ENCODE measurements around the gene PACS2. TPM values are rescaled to one million over a fixed set of nuclear protein-coding genes. Genes with fewer than 3 reads are reported as not detected.

Gene PACS2
- total and polyA plus RNA-seq, 2 of the 4 experiments (the other 2 are of a cell fraction), result 15.6 to 32.2 TPM

GRCh38 chr14:105304565-105304964 is 10.0 kb upstream of the PACS2 start:
- intact Hi-C loops (cut with micrococcal nuclease), result no loop called here
- TF ChIP-seq FOS (IDR thresholded peaks at IDR 0.05; ENCODE audit: low read depth, low read length) (no peak), NFE2L2 (IDR thresholded peaks at IDR 0.05; ENCODE audit: low read depth, low read length) (no peak), USF2 (IDR thresholded peaks at IDR 0.05; ENCODE audit: low read depth, low read length) (no peak), RFX5 (IDR thresholded peaks at IDR 0.05; ENCODE audit: low read depth, low read length) (no peak), RAD21 (IDR thresholded peaks at IDR 0.05; ENCODE audit: low read length) (no peak), BHLHE40 (IDR thresholded peaks at IDR 0.05; ENCODE audit: low read depth, low read length) (no peak), MXI1 (IDR thresholded peaks at IDR 0.05; ENCODE audit: borderline replicate concordance, low read depth, low read length) (no peak), RCOR1 (IDR thresholded peaks at IDR 0.05; ENCODE audit: insufficient replicate concordance, low read length) (no peak), POLR2A (IDR thresholded peaks at IDR 0.05; ENCODE audit: low read depth, low read length) (no peak), CHD1 (IDR thresholded peaks at IDR 0.05; ENCODE audit: low read depth, low read length) (no peak), MAFK (IDR thresholded peaks at IDR 0.05; ENCODE audit: low read depth, low read length) (no peak), CEBPB (IDR thresholded peaks at IDR 0.05; ENCODE audit: low read depth, low read length) (no peak), SMC3 (IDR thresholded peaks at IDR 0.05; ENCODE audit: low read depth, low read length) (no peak), CTCF (conservative IDR thresholded peaks at IDR 0.05; ENCODE audit: low read depth, low read length) (no peak), MAZ (IDR thresholded peaks at IDR 0.05; ENCODE audit: borderline replicate concordance, low read depth, low read length) (no peak)
- TF ChIP-seq, protein P1, sequence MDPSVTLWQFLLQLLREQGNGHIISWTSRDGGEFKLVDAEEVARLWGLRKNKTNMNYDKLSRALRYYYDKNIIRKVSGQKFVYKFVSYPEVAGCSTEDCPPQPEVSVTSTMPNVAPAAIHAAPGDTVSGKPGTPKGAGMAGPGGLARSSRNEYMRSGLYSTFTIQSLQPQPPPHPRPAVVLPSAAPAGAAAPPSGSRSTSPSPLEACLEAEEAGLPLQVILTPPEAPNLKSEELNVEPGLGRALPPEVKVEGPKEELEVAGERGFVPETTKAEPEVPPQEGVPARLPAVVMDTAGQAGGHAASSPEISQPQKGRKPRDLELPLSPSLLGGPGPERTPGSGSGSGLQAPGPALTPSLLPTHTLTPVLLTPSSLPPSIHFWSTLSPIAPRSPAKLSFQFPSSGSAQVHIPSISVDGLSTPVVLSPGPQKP (IDR thresholded peaks at IDR 0.05; ENCODE audit: borderline replicate concordance, low read depth, low read length), result no peak
- Histone ChIP-seq H2BK5ac (ENCODE audit: low read depth, low read length, poor library complexity, severe bottlenecking) (no peak overlapping the region), H4K91ac (ENCODE audit: insufficient read depth, low read depth, low read length) (no peak overlapping the region), H3K23ac (ENCODE audit: low read depth, low read length) (no peak overlapping the region), H3K27ac (ENCODE audit: insufficient read depth, low read length) (no peak overlapping the region), H4K5ac (ENCODE audit: low read depth, low read length) (no peak overlapping the region), H3K4me3 (ENCODE audit: insufficient read depth, low read depth, low read length) (no peak overlapping the region), H3K14ac (replicated peaks; ENCODE audit: low read depth, low read length) (no peak overlapping the region), H3K9ac (ENCODE audit: low read depth, low read length) (no peak overlapping the region), H3K56ac (ENCODE audit: extremely low read depth, insufficient read depth, low read length) (no peak overlapping the region), H3K4me2 (ENCODE audit: low read depth, low read length) (no peak overlapping the region), H3K79me1 (ENCODE audit: low read depth in 1 of 2, low read length in 2 of 2) (peaks cover 1 to 13% of the 10 kb centered on the region in 2 experiments), H3K9me1 (ENCODE audit: insufficient read depth, low read length) (peaks cover 4% of the 10 kb centered on the region; the same call in 1 of the 2 replicates), H4K8ac (ENCODE audit: low read depth in 2 of 2, low read length in 2 of 2) (no peak overlapping the region), H4K20me1 (ENCODE audit: insufficient read depth, low read length) (peaks cover 4% of the 10 kb centered on the region), H3K4me1 (ENCODE audit: control insufficient read depth, insufficient read depth, low read length) (peaks cover 3% of the 10 kb centered on the region; the same call in 1 of the 2 replicates), H2AK5ac (ENCODE audit: low read depth, low read length) (no peak overlapping the region), H2BK15ac (ENCODE audit: low read depth, low read length) (no peak overlapping the region), H3K18ac (ENCODE audit: low read depth, low read length) (no peak overlapping the region), H3K27me3 (ENCODE audit: control insufficient read depth, insufficient read depth, low read length) (no peaks in the 10 kb centered on the region), H2BK20ac (ENCODE audit: low read depth, low read length) (no peak overlapping the region), H3K36me3 (ENCODE audit: control insufficient read depth, insufficient read depth, low read length) (no peaks in the 10 kb centered on the region), H2AK9ac (replicated peaks; ENCODE audit: low read depth, low read length, poor library complexity) (no peak overlapping the region), H2AFZ (replicated peaks; ENCODE audit: low read length, poor library complexity) (no peak overlapping the region), H2BK120ac (ENCODE audit: low read depth, low read length) (no peak overlapping the region), H3K4ac (ENCODE audit: low read depth, low read length) (no peak overlapping the region), H3K9me3 (ENCODE audit: control insufficient read depth, insufficient read depth, low read length) (no peaks in the 10 kb centered on the region)
- CTCF ChIA-PET, result no interaction called here
- in situ Hi-C loops (cut with MboI; ENCODE audit: low sequenced_read_pairs), result no loop called here
- ATAC-seq (ENCODE audit: low read depth) (no peak), DNase-seq (no peak)
- dilution Hi-C loops (cut with HindIII; ENCODE audit: low sequenced_read_pairs, unreplicated experiment), result no loop called here
- POLR2A ChIA-PET (ENCODE audit: unreplicated experiment), result no interaction called here
- 85% methylated on average over 5 of the region's 9 CpGs; no CpG with 5 or more reads in 1 of the 2 experiments for WGBS, 2 experiments (ENCODE audit: extremely low coverage in 2 of 2, insufficient read length in 1 of 2)
- no TSS peak for BruUV-seq (replicated peaks)

Data from IMR-90 (cell line).